A549 (cell line): ENCODE data around the gene DET1. TPM values are rescaled to one million over a fixed set of nuclear protein-coding genes. Genes with fewer than 3 reads are reported as not detected.

Experiments
- ATAC-seq, 2 experiments: fragments of 200-7000 bp in 1 of 2; fragments of >200 bp in 1 of 2; cut with Nextera tagmentation in 1 of 2; cut with Tn5 transposase in 1 of 2; 3 replicates each; pipeline versions ENCODE4 v1.8.0 to v1.9.1; 2018 to 2020; ENCODE audit warnings: mild to moderate bottlenecking in 1 of 2, moderate library complexity in 1 of 2
- CTCF ChIA-PET: fragments of 300-600 bp; sonication (Branson Sonifier 250); formaldehyde crosslinking; extraction: SDS; loops from one replicate; lab custom pipeline; 2021; ENCODE audit warnings: antibody characterized with exemption, inconsistent platforms; lab: Yijun Ruan, JAX
- POLR2A ChIA-PET: fragments of 350-600 bp; formaldehyde crosslinking; extraction: SDS; loops from one replicate; lab custom pipeline; 2021; ENCODE audit warnings: antibody characterized with exemption, inconsistent platforms; lab: Yijun Ruan, JAX
- DNase-seq, 2 experiments: peaks; one replicate each; pipeline versions ENCODE4 v3.0.0 to v3.0.0-alpha.2; 2011 to 2016; ENCODE audit warnings: low read depth in 1 of 2, low spot score in 1 of 2
- FAIRE-seq: peaks from 2 replicates; lab custom pipeline; 2011; peaks lifted over from hg19 to GRCh38; lab: Jason Lieb, UNC
- H3K27ac ChIP-seq, 2 experiments: fragments of >200 bp; sonication (Bioruptor Twin); formaldehyde crosslinking; 3 replicates each; pipeline ENCODE4 v1.5.1; 2016 to 2017
- H3K4me1 ChIP-seq: fragments of >200 bp; sonication (Bioruptor Twin); formaldehyde crosslinking; 3 replicates; pipeline ENCODE4 v1.6.1; 2016
- H3K4me2 ChIP-seq: fragments of >200 bp; sonication (Bioruptor Twin); formaldehyde crosslinking; 3 replicates; pipeline ENCODE4 v1.6.1; 2016
- H3K4me3 ChIP-seq: fragments of >200 bp; sonication (Bioruptor Twin); formaldehyde crosslinking; 3 replicates; pipeline ENCODE4 v1.5.1; 2016
- H3K9me3 ChIP-seq: fragments of >200 bp; sonication (Bioruptor Twin); formaldehyde crosslinking; 3 replicates; pipeline ENCODE4 v1.6.1; 2016
- EHMT2 ChIP-seq: fragments of 200-600 bp; sonication (generic); IDR thresholded peaks from 2 replicates; pipeline ENCODE4 v1.6.1; 2016; ENCODE audit warnings: antibody characterized with exemption, low read depth, mild to moderate bottlenecking, moderate library complexity
- ESRRA ChIP-seq: fragments of 150-350 bp; IDR thresholded peaks from 2 replicates; pipeline ENCODE4 v1.6.1; 2014; ENCODE audit warnings: mild to moderate bottlenecking, low read length, borderline replicate concordance
- FOXS1 ChIP-seq: fragments of 250-450 bp; sonication (Bioruptor Pico); IDR thresholded peaks from 2 replicates; pipeline ENCODE4 v1.5.0; 2020; ENCODE audit warnings: mild to moderate bottlenecking, moderate library complexity
- GATA3 ChIP-seq: IDR thresholded peaks from 2 replicates; pipeline ENCODE4 v1.6.1; 2012; ENCODE audit warnings: borderline replicate concordance
- HDAC2 ChIP-seq: fragments of 200-600 bp; sonication (generic); IDR thresholded peaks from 2 replicates; pipeline ENCODE4 v1.6.1; 2016
- HEYL ChIP-seq: fragments of 250-450 bp; sonication (Bioruptor Pico); IDR thresholded peaks from 2 replicates; pipeline ENCODE4 v1.8.0; 2021; ENCODE audit warnings: mild to moderate bottlenecking, moderate library complexity
- HOXA7 ChIP-seq: fragments of 250-450 bp; sonication (Bioruptor Pico); IDR thresholded peaks from 2 replicates; pipeline ENCODE4 v1.5.0; 2020; ENCODE audit warnings: mild to moderate bottlenecking, moderate library complexity
- JUN ChIP-seq, 2 experiments: fragments of >200 bp; sonication (Bioruptor Twin); formaldehyde crosslinking; IDR thresholded peaks; 2 replicates in 1 of 2; 3 replicates in 1 of 2; pipeline ENCODE4 v1.6.1; 2016 to 2017
- KDM1A ChIP-seq: fragments of 200-600 bp; sonication (generic); IDR thresholded peaks from 2 replicates; pipeline ENCODE4 v1.6.1; 2016; ENCODE audit warnings: low read depth, mild to moderate bottlenecking
- MAZ ChIP-seq: fragments of 150-350 bp; IDR thresholded peaks from 2 replicates; pipeline ENCODE4 v1.6.1; 2014; ENCODE audit warnings: antibody characterized with exemption, low read depth, low read length, borderline replicate concordance
- NR3C1 ChIP-seq: fragments of >200 bp; sonication (Bioruptor Twin); formaldehyde crosslinking; IDR thresholded peaks from 3 replicates; pipeline ENCODE4 v1.6.1; 2017
- POLR2A ChIP-seq: IDR thresholded peaks from 2 replicates; pipeline ENCODE4 v1.6.1; 2012; ENCODE audit warnings: mild to moderate bottlenecking, low read length
- POLR2AphosphoS2 ChIP-seq: conservative IDR thresholded peaks from 2 replicates; pipeline ENCODE4 v1.6.1; 2012; ENCODE audit warnings: low read length, improper control_type of control experiment, inconsistent platforms
- RNF2 ChIP-seq: fragments of 200-600 bp; sonication (generic); IDR thresholded peaks from 2 replicates; pipeline ENCODE4 v1.6.1; 2016; ENCODE audit warnings: low read depth, mild to moderate bottlenecking, antibody characterized with exemption, moderate library complexity, borderline replicate concordance
- SMC3 ChIP-seq: fragments of >200 bp; sonication (Bioruptor Twin); formaldehyde crosslinking; IDR thresholded peaks from 3 replicates; pipeline ENCODE4 v1.6.1; 2018; ENCODE audit warnings: inconsistent platforms
- TFCP2L1 ChIP-seq: fragments of 250-450 bp; sonication (Bioruptor Pico); IDR thresholded peaks from 2 replicates; pipeline ENCODE4 v1.5.0; 2021; ENCODE audit warnings: mild to moderate bottlenecking
- ZC3H11A ChIP-seq: fragments of 450-650 bp; IDR thresholded peaks from 2 replicates; pipeline ENCODE4 v1.6.1; 2014; ENCODE audit warnings: antibody characterized with exemption, mild to moderate bottlenecking
- ZSCAN20 ChIP-seq: fragments of 250-450 bp; sonication (Bioruptor Pico); IDR thresholded peaks from 2 replicates; pipeline ENCODE4 v1.8.0; 2022; ENCODE audit warnings: mild to moderate bottlenecking, moderate library complexity
- WGBS: methylation state at CpG from one replicate; pipeline ENCODE4 v1.1.6; 2017; ENCODE audit errors: missing lambda C conversion rate; 5-methylcytosine and 5-hydroxymethylcytosine counted together
- polyA plus RNA-seq, 4 experiments: library from polyadenylated mRNA; depleted of rRNA in 3 of 4; stranded (reverse); fragments of >200 nt; fragmentation: RNase III in 1 of 4; extraction: RNeasy Plus Mini Kit Qiagen cat#74134 plus additional on column Dnase treatment in 1 of 4; gene quantifications; 2 replicates in 3 of 4; 3 replicates in 1 of 4; pipeline ENCODE4 v1.2.3, GENCODE V29; 2011 to 2017
- TF ChIP-seq, protein P1 (sequence below): fragments of 450-650 bp; IDR thresholded peaks from 2 replicates; pipeline ENCODE4 v1.6.1; 2014; ENCODE audit warnings: antibody characterized with exemption
- TF ChIP-seq, protein P2 (sequence below): fragments of >200 bp; sonication (Bioruptor Twin); formaldehyde crosslinking; IDR thresholded peaks from 3 replicates; pipeline ENCODE4 v1.5.1; 2016
- TF ChIP-seq, protein P3 (sequence below): fragments of 200-600 bp; sonication (generic); IDR thresholded peaks from 2 replicates; pipeline ENCODE4 v1.6.1; 2016; ENCODE audit warnings: antibody characterized with exemption, mild to moderate bottlenecking, moderate library complexity
- TF ChIP-seq, protein P4 (sequence below): fragments of >200 bp; sonication (Bioruptor Twin); formaldehyde crosslinking; IDR thresholded peaks from 3 replicates; pipeline ENCODE4 v1.6.1; 2016

DET1 gene
- polyA plus RNA-seq, 2 of the 4 experiments (the other 2 are of a cell fraction), result 3.9 to 12.4 TPM

- ChIA-PET CTCF (interaction anchor here (1.1 to 2.0 kb wide), 4 partner anchors 10 to 132 kb away, joined by 3 to 5 read pairs (median 4); partner anchors contain the start of genes MRPL46 and MRPS11), POLR2A (interaction anchor here (1.4 kb wide), 1 partner anchor 15 kb away, joined by 4 read pairs; the partner anchor contains the start of genes MRPL46 and MRPS11)
- Histone ChIP-seq H3K4me3 (no peak overlapping the region), H3K27ac (no peak overlapping the region), H3K9me3 (no peaks in the 10 kb centered on the region), H3K4me2 (no peak overlapping the region), H3K4me1 (no peaks in the 10 kb centered on the region)
- DNase-seq, result no peak
- no peak for FAIRE-seq
- TF ChIP-seq, protein P1, sequence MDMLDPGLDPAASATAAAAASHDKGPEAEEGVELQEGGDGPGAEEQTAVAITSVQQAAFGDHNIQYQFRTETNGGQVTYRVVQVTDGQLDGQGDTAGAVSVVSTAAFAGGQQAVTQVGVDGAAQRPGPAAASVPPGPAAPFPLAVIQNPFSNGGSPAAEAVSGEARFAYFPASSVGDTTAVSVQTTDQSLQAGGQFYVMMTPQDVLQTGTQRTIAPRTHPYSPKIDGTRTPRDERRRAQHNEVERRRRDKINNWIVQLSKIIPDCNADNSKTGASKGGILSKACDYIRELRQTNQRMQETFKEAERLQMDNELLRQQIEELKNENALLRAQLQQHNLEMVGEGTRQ, result no peak
- TF ChIP-seq JUN (IDR thresholded peaks at IDR 0.05) (no peak), ZC3H11A (no peak), POLR2A (no peak), NR3C1 (no peak), EHMT2 (no peak), HOXA7 (no peak), ZSCAN20 (no peak), ESRRA (no peak), RNF2 (no peak), SMC3 (no peak)
- TF ChIP-seq, protein P2, sequence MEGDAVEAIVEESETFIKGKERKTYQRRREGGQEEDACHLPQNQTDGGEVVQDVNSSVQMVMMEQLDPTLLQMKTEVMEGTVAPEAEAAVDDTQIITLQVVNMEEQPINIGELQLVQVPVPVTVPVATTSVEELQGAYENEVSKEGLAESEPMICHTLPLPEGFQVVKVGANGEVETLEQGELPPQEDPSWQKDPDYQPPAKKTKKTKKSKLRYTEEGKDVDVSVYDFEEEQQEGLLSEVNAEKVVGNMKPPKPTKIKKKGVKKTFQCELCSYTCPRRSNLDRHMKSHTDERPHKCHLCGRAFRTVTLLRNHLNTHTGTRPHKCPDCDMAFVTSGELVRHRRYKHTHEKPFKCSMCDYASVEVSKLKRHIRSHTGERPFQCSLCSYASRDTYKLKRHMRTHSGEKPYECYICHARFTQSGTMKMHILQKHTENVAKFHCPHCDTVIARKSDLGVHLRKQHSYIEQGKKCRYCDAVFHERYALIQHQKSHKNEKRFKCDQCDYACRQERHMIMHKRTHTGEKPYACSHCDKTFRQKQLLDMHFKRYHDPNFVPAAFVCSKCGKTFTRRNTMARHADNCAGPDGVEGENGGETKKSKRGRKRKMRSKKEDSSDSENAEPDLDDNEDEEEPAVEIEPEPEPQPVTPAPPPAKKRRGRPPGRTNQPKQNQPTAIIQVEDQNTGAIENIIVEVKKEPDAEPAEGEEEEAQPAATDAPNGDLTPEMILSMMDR, result no peak
- TF ChIP-seq, protein P3, sequence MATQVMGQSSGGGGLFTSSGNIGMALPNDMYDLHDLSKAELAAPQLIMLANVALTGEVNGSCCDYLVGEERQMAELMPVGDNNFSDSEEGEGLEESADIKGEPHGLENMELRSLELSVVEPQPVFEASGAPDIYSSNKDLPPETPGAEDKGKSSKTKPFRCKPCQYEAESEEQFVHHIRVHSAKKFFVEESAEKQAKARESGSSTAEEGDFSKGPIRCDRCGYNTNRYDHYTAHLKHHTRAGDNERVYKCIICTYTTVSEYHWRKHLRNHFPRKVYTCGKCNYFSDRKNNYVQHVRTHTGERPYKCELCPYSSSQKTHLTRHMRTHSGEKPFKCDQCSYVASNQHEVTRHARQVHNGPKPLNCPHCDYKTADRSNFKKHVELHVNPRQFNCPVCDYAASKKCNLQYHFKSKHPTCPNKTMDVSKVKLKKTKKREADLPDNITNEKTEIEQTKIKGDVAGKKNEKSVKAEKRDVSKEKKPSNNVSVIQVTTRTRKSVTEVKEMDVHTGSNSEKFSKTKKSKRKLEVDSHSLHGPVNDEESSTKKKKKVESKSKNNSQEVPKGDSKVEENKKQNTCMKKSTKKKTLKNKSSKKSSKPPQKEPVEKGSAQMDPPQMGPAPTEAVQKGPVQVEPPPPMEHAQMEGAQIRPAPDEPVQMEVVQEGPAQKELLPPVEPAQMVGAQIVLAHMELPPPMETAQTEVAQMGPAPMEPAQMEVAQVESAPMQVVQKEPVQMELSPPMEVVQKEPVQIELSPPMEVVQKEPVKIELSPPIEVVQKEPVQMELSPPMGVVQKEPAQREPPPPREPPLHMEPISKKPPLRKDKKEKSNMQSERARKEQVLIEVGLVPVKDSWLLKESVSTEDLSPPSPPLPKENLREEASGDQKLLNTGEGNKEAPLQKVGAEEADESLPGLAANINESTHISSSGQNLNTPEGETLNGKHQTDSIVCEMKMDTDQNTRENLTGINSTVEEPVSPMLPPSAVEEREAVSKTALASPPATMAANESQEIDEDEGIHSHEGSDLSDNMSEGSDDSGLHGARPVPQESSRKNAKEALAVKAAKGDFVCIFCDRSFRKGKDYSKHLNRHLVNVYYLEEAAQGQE, result no peak
- WGBS, result 32% methylated on average over 1 of the region's 1 CpG
- no peak for ATAC-seq
These were observed 64.2 kb downstream of the DET1 start for GRCh38 chr15:88482263-88482662.

GRCh38 chr15:88480981-88481380, 65.5 kb downstream of the DET1 start:
- CTCF ChIA-PET, result interaction anchor here (0.6 to 2.0 kb wide), 5 partner anchors 11 to 133 kb away, joined by 3 to 5 read pairs (median 3); partner anchors contain the start of genes MRPL46 and MRPS11
- WGBS, result 87% methylated on average over 8 of the region's 8 CpGs
- no peak for FAIRE-seq

More at GRCh38 chr15:88480981-88481380, 65.5 kb downstream of the DET1 start:
- Histone ChIP-seq H3K27ac (no peak overlapping the region), H3K4me1 (no peaks in the 10 kb centered on the region), H3K4me3 (no peak overlapping the region), H3K4me2 (no peak overlapping the region), H3K9me3 (no peaks in the 10 kb centered on the region)
- no peak for TF ChIP-seq MAZ
- TF ChIP-seq HEYL, result no peak
- TF ChIP-seq RNF2, result no peak
- no peak for TF ChIP-seq POLR2AphosphoS2
- TF ChIP-seq TFCP2L1, result no peak
- no peak for TF ChIP-seq GATA3
- TF ChIP-seq HDAC2, result no peak
- TF ChIP-seq KDM1A, result no peak
- TF ChIP-seq, protein P4, sequence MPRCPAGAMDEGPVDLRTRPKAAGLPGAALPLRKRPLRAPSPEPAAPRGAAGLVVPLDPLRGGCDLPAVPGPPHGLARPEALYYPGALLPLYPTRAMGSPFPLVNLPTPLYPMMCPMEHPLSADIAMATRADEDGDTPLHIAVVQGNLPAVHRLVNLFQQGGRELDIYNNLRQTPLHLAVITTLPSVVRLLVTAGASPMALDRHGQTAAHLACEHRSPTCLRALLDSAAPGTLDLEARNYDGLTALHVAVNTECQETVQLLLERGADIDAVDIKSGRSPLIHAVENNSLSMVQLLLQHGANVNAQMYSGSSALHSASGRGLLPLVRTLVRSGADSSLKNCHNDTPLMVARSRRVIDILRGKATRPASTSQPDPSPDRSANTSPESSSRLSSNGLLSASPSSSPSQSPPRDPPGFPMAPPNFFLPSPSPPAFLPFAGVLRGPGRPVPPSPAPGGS, result no peak
- no peak for TF ChIP-seq FOXS1 (CRISPR knock-in tag)
- POLR2A ChIA-PET, result interaction anchor here (0.7 kb wide), 1 partner anchor 86 kb away, joined by 4 read pairs; no protein-coding TSS in a partner anchor
- DNase-seq (no peak), ATAC-seq (no peak)
